Measurements from ENCODE around the gene BBS4. TPM values are rescaled to one million over a fixed set of nuclear protein-coding genes. Genes with fewer than 3 reads are reported as not detected.
A peak's percentile ranks its signal among the peaks of the same experiment; 100 is the strongest.
"Not testable (repeated sequence)": the region's sequence is repeated elsewhere in the genome, so short reads cannot be mapped to it uniquely, and the experiment has no call there.

BBS4 gene
- polyA plus RNA-seq, 3 donors from 2014 or later: 18.9 to 23.6 (median 20.2) TPM

DNA sequence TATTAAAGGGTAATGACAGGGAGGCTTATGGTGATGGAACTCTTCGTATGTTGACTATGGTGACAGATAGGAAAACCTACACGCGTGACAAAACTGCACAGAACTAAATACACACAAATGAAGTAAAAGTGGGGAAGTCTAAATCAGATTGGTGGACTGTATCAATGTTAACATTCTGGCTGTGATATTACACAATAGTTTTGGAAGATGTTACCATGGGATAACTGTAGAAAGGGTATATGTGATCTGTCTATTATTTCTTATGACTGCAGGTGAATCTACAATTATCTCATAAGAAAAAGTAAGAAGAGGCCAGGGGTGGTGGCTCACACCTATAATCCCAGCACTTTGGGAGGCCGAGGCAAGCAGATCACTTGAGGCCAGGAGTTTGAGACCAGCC lies 9.2 kb upstream of the BBS4 start:
- H3K36me3 Mint-ChIP-seq: peaks cover 0 to 4% (median 0%) of the 10 kb centered on the region in 3 donors
- no peaks in the 10 kb centered on the region for H3K4me1 Mint-ChIP-seq
- H3K27me3 Mint-ChIP-seq (ENCODE audit: low read depth in 3 of 3): peaks cover 4 to 22% (median 6%) of the 10 kb centered on the region in 3 donors
- no peak overlapping the region for H3K27ac Mint-ChIP-seq
- no peaks in the 10 kb centered on the region for H3K9me3 Mint-ChIP-seq
- no peak for DNase-seq
- no peak overlapping the region for H3K4me3 Mint-ChIP-seq

DNA sequence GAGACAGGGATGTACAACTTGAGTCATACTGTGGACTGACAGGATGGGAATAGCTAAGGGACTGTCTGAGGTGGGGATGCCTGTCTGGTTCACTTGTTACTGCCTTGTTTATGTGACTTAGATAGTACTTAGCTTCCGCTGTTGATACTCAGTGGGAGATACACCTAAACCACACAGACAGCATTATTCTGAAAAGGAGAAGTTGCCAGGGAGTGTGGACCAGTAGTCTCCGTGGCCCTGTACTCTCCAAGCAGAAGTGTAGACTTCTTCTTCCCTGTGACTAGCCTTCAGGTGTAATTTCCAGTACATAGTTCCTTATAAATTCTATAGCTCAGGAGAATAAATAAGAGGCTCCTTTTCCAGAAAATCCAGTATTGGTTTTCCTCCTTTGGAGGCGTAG lies 5.1 kb upstream of the BBS4 start:
- Mint-ChIP-seq H3K27me3 (ENCODE audit: low read depth in 3 of 3) (peaks cover 6 to 25% (median 8%) of the 10 kb centered on the region in 3 donors), H3K4me3 (no peak overlapping the region), H3K9me3 (no peaks in the 10 kb centered on the region), H3K4me1 (peaks cover 9 to 12% of the 10 kb centered on the region in 2 donors), H3K36me3 (peaks cover 0 to 4% (median 0%) of the 10 kb centered on the region in 3 donors), H3K27ac (no peak overlapping the region)
- DNase-seq: no peak

DNA sequence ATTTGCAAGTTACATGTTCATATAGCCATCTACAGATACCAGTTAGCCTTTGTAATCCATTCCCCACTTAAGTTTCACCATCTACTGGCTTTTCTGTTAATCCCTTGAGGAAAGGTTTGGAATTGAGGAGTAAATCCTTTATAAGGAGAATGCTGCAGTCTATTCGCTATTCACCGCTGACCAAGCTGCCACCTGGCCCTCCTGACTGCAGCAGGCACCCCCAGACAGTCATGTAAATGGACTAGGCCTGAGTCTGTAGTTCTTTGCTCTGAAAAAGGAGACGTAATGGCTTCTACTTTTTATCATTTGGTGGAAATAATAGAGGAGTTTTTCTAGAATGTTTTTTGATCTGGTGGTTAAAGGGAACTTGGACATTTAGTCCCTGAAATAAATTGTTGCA lies 3.2 kb upstream of the BBS4 start:
- Mint-ChIP-seq H3K9me3 (no peaks in the 10 kb centered on the region), H3K27ac (no peak overlapping the region), H3K36me3 (peaks cover 0 to 4% (median 0%) of the 10 kb centered on the region in 3 donors), H3K27me3 (ENCODE audit: low read depth in 3 of 3) (peaks cover 9 to 24% (median 12%) of the 10 kb centered on the region in 3 donors), H3K4me3 (no peak overlapping the region), H3K4me1 (peaks cover 18 to 22% of the 10 kb centered on the region in 2 donors)
- DNase-seq: no peak

DNA sequence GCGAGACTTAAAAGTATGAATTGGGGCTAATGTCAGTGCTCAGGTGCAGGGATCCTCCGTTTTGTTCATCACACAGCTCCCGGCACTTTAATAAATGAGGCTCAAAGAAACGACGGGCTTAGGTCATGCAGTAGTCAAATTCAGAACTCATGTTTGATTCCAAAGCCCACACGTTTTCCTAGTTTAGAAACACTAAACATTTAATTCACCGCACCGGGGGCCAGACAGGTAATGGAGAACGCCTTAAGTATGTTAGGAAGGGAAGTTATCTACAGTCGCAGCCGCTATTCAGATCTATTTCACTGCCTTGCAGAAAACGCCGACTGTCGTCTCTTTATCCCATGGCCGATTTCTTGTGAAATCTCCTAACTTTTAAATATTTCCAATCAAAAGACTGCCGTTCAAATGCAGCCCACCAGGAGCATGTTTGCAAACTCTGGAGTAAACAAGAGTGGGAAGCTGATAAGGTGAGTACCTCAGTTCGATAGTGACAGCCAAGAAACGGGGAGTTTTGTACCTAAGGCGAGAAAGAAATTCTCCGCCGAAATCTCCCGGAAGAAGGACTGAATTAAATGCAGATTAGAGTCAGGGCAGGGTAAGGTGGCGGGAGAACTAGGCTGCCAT lies 594 bp upstream of the BBS4 start:
- Mint-ChIP-seq H3K4me3 (peak overlapping the region; percentile 93 to 99 (median 96)), H3K27ac (peak overlapping the region; percentile 92 to 98 (median 96)), H3K4me1 (peaks cover 18 to 22% of the 10 kb centered on the region in 2 donors), H3K36me3 (no peaks in the 10 kb centered on the region), H3K27me3 (ENCODE audit: low read depth in 3 of 3) (peaks cover 5 to 20% (median 10%) of the 10 kb centered on the region in 3 donors), H3K9me3 (no peaks in the 10 kb centered on the region)
- DNase-seq: no peak

DNA sequence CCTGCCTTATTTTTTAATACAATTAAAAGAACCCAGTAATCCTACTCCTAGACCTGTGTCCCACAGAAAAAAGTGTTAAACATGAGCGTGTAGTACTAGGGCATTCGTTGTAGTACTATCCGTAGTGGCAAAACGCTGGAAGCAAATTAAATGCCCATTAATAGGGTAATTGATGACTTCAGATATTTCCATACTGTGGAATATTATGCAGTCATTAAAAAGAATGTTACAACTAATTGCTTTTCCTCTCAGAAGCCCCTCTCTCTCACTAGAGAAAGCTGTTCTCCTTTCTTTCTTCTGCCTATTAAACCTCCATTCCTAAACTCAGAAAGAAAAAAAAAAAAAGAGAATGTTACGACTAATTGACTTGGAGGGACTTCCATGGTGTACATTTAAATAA lies 2.7 kb downstream of the BBS4 start:
- Mint-ChIP-seq H3K4me1 (peaks cover 18 to 27% of the 10 kb centered on the region in 2 donors), H3K9me3 (no peaks in the 10 kb centered on the region), H3K27me3 (ENCODE audit: low read depth in 3 of 3) (peaks cover 3 to 15% (median 10%) of the 10 kb centered on the region in 3 donors), H3K27ac (no peak overlapping the region), H3K4me3 (no peak overlapping the region), H3K36me3 (no peaks in the 10 kb centered on the region)
- no peak for DNase-seq

DNA sequence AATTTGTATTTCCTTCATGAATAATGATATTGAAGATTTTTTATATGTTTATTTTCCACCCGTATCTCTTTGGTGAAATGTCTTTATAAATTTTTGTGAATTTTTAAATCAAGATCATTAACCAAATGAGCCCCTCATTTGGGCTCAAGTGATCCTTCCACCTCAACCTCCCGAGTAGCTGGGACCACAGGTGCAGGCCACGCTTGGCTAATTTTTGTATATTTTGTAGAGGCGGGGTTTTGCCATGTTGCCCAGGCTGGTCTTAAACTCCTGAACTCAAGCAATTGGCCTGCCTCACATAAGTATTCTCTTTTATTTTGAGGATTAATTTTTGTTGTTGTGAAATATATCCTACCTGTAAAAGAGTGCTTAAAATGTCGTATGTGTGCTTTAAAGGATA lies 4.9 kb downstream of the BBS4 start:
- H3K4me3 Mint-ChIP-seq: no peak overlapping the region

DNA sequence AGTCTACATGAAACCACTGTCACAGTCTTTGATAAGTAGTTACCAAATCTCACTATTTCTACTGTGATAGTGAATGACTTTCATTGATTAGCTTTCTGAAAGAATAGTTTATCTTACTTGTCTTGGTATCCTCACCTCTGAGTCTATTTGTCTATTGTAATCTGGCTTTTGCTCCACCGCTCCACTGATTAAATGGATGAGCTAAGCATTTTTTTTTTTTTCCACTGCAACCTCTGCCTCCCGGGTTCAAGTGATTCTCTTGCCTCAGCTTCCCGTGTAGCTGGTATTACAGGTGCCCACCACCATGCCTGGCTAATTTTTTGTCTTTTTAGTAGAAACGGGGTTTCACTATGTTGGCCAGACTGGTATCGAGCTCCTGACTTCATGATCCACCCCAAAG lies 12.9 kb downstream of the BBS4 start:
- H3K9me3 Mint-ChIP-seq: no peaks in the 10 kb centered on the region
- H3K4me1 Mint-ChIP-seq: no peaks in the 10 kb centered on the region
- peaks cover 3 to 7% (median 5%) of the 10 kb centered on the region in 3 donors for H3K36me3 Mint-ChIP-seq
- H3K4me3 Mint-ChIP-seq: no peak overlapping the region
- H3K27ac Mint-ChIP-seq: no peak overlapping the region
- peaks cover 0 to 2% (median 0%) of the 10 kb centered on the region in 3 donors for H3K27me3 Mint-ChIP-seq (ENCODE audit: low read depth in 3 of 3)
- no peak for DNase-seq

More for the DNA sequence above, 4.9 kb downstream of the BBS4 start:
- peaks cover 9 to 15% of the 10 kb centered on the region in 2 donors for H3K4me1 Mint-ChIP-seq
- no peak for DNase-seq
- H3K9me3 Mint-ChIP-seq: no peaks in the 10 kb centered on the region
- peaks cover 3 to 9% (median 5%) of the 10 kb centered on the region in 3 donors for H3K27me3 Mint-ChIP-seq (ENCODE audit: low read depth in 3 of 3)
- H3K36me3 Mint-ChIP-seq: peaks cover 3 to 5% (median 3%) of the 10 kb centered on the region in 3 donors
- no peak overlapping the region for H3K27ac Mint-ChIP-seq

DNA sequence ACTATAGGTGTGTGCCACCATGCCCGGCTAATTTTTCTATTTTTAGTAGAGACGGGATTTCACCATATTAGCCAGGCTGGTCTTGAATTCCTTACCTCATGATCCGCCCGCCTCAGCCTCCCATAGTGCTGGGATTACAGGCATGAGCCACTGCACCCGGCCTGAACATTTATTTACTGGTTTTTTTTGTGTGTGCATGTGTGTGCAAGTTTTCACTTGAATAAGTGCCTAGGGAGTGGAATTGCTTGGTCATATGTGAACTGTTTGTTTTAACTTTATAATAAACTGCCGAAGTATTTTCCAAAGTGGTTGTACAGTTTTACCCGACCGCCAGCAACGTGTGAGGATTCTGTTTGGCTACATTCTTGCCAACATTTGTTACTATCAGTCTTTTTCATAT lies 14.1 kb downstream of the BBS4 start:
- Mint-ChIP-seq H3K4me3 (no peak overlapping the region), H3K27me3 (ENCODE audit: low read depth in 3 of 3) (peaks cover 0 to 2% (median 0%) of the 10 kb centered on the region in 3 donors), H3K27ac (no peak overlapping the region), H3K9me3 (no peaks in the 10 kb centered on the region), H3K4me1 (no peaks in the 10 kb centered on the region), H3K36me3 (peaks cover 3 to 7% (median 5%) of the 10 kb centered on the region in 3 donors)
- no peak for DNase-seq

DNA sequence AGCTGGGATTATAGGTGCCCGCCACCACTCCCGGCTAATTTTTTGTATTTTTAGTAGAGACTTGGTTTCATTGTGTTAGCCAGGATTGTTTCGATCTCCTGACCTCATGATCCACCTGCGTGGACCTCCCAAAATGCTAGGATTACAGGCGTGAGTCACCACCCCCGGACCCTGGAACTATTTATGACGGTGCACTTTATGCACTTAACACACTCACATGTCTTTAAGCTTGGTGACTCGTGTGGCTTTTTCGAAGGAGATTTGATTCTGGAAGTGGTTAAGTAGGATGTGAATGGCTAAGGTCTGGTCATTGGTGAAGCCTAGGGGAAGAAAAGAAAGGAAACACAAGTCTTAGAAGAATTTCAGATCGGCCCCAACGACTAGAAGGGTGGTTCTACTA lies 20.3 kb downstream of the BBS4 start:
- H3K27ac Mint-ChIP-seq: no peak overlapping the region

DNA sequence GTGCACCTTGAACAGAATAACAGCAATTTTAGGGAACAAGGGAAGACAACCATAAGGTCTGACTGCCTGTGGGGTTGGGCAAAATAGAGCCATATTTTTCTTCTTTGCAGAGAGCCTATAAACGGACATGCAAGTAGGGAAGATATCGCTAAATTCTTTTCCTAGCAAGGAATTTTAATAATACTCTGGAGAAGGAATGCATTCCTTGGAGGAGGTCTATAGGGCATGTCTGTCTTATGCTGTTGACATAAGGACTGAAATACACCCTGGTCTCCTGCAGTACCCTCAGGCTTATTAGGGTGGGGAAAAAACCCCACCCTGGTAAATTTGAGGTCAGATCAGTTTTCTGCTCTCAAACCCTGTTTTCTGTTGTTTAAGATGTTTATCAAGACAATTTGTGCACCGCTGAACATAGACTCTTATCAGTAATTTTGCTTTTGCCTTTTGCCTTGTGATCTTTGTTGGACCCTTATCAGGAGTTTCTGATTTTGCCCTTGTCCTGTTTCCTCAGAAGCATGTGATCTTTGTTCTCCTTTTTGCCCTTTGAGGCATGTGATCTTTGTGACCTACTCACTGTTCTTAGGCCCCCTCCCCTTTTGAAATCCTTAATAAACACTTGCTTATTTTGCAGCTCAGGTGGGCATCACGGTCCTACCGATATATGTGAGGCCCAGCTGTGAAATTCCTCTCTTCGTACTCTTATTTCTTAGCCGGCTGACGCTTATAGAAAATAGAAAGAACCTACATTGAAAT lies 22.7 kb downstream of the BBS4 start:
- not testable (repeated sequence) for H3K4me1 Mint-ChIP-seq; DNase-seq; H3K9me3 Mint-ChIP-seq; H3K27me3 Mint-ChIP-seq (ENCODE audit: low read depth in 3 of 3); H3K4me3 Mint-ChIP-seq
- Mint-ChIP-seq H3K27ac (peak overlapping the region in 1 of 6 donors; percentile 32), H3K36me3 (peaks cover 13 to 15% (median 15%) of the 10 kb centered on the region in 3 donors)

More for the DNA sequence above, 20.3 kb downstream of the BBS4 start:
- DNase-seq: no peak
- H3K27me3 Mint-ChIP-seq (ENCODE audit: low read depth in 3 of 3): peaks cover 0 to 2% (median 0%) of the 10 kb centered on the region in 3 donors
- peaks cover under 1 to 7% (median 3%) of the 10 kb centered on the region in 3 donors for H3K36me3 Mint-ChIP-seq
- no peaks in the 10 kb centered on the region for H3K4me1 Mint-ChIP-seq
- H3K4me3 Mint-ChIP-seq: no peak overlapping the region
- H3K9me3 Mint-ChIP-seq: no peaks in the 10 kb centered on the region

DNA sequence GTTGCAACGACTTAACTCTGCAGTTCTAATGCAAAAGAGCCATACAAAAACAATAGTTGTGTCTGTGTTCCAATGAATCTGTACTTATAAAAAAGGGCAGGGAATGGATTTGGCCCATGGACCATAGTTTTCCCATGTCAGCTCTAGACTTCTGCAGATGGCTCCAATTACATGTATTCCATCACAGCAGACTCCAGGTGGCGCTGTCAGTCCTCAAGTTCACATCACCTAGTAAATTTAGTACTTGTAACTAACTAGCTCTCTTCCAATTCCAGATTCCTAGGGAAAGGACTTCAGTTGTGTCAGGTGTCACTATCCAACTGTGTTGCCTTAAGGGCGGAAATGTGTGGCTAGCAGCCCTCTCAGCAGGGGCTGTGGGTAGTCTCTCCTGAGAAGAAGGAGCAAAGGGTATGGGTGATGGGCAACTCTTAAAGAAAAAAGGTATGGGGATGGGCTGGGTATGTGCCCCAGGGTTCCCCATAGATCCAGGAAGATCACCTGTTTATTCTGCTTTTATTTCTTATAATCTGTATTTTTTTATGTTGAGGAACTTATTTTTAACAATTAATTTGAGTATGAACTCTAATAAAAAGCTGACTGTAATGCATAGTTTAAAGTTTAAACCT lies 36.2 kb downstream of the BBS4 start:
- no peaks in the 10 kb centered on the region for H3K27me3 Mint-ChIP-seq (ENCODE audit: low read depth in 3 of 3)
- no peaks in the 10 kb centered on the region for H3K4me1 Mint-ChIP-seq
- H3K27ac Mint-ChIP-seq: no peak overlapping the region
- H3K36me3 Mint-ChIP-seq: peaks cover 8 to 29% (median 8%) of the 10 kb centered on the region in 3 donors
- H3K4me3 Mint-ChIP-seq: no peak overlapping the region
- no peaks in the 10 kb centered on the region for H3K9me3 Mint-ChIP-seq
- DNase-seq: peak; percentile 35 to 55 (median 51)

DNA sequence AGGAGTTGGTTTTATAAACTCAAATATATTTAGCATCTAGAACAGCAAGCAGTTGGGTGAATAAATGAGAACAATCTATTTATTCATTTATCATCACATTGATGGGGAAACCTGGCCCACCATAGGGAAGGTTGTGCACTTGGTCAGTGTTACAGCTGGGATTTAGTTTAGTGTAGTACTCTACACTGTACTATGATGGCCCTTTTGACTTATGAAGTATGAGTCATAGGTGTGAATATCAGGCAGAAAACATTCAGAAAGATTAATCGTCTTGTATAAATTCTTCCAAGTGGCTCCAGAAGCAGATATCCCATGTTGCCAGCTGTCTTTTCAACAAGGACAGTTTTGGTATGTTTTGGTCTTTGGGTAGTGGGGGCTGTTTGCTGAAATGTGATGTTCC lies 38.0 kb downstream of the BBS4 start:
- H3K4me1 Mint-ChIP-seq: no peaks in the 10 kb centered on the region
- H3K27me3 Mint-ChIP-seq (ENCODE audit: low read depth in 3 of 3): no peaks in the 10 kb centered on the region
- no peaks in the 10 kb centered on the region for H3K9me3 Mint-ChIP-seq
- peaks cover 6 to 21% (median 13%) of the 10 kb centered on the region in 3 donors for H3K36me3 Mint-ChIP-seq
- no peak overlapping the region for H3K4me3 Mint-ChIP-seq
- no peak for DNase-seq
- H3K27ac Mint-ChIP-seq: no peak overlapping the region

DNA sequence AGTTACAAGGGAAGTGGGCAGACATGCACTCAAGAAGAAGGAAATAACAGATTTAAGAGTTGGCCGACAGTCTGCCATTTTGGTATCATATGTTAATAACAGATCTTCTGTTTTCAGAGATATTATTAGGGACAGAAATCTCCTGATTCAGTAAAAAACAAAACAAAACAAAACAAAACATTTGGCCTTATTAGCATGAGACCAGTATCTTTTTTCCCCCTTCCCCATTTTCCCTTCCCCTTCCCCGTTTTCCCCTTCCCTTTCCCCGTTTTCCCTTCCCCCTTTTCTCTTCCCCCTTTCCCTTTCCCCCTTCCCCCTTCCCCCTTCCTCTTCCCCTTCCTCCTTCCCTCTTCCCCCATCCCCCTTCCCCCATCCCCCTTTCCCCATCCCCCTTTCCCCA lies 39.4 kb downstream of the BBS4 start:
- Mint-ChIP-seq H3K4me3 (no peak overlapping the region), H3K27me3 (ENCODE audit: low read depth in 3 of 3) (no peaks in the 10 kb centered on the region), H3K4me1 (no peaks in the 10 kb centered on the region), H3K36me3 (peaks cover 7 to 18% (median 17%) of the 10 kb centered on the region in 3 donors), H3K27ac (no peak overlapping the region), H3K9me3 (no peaks in the 10 kb centered on the region)
- no peak for DNase-seq

DNA sequence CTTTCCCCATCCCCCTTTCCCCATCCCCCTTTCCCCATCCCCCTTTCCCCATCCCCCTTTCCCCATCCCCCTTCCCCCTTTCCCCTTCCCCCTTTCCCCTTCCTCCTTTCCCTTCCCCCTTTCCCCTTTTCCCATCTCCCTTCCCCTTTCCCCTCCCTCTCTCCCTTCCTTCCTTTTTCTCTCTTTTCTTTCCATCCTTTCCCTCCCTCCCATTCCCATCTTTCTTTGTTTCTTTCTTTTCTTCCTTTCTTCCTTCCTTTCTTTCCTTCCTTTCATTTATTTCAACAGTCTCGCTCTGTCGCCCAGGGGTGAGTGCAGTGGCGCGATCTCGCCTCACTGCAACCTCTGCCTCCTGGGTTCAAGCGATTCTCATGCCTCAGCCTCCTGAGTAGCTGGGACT lies 39.8 kb downstream of the BBS4 start:
- not testable (repeated sequence) for H3K9me3 Mint-ChIP-seq; H3K4me1 Mint-ChIP-seq; H3K27ac Mint-ChIP-seq; DNase-seq; H3K27me3 Mint-ChIP-seq (ENCODE audit: low read depth in 3 of 3); H3K4me3 Mint-ChIP-seq
- peaks cover 10 to 18% (median 17%) of the 10 kb centered on the region in 3 donors for H3K36me3 Mint-ChIP-seq
